Posterior cingulate gyrus (tissue), 11 donors: ENCODE measurements around the gene SARDH.
"Not testable (repeated sequence)": the region's sequence is repeated elsewhere in the genome, so short reads cannot be mapped to it uniquely, and the experiment has no call there.

Experiments used
- DNase-seq, 10 donors: peaks; one replicate each; pipeline versions ENCODE4 v3.0.0 to v3.0.0-alpha.2; 2020 to 2021; ENCODE audit warnings: mixed read lengths in 3 of 10
- intact Hi-C: fragments of 100-400 bp; cut with DNase I; formaldehyde crosslinking; loops from one replicate; pipeline ENCODE4 v1.15.1; 2023

Gene SARDH

GRCh38 chr9:133679466-133680061 lies 58.6 kb downstream of the SARDH start:
- peak in 4 of 10 donors; percentile 26 to 85 (median 75) for DNase-seq
- intact Hi-C loops, result no loop called here

GRCh38 chr9:133679056-133679455 lies 59.1 kb downstream of the SARDH start:
- intact Hi-C loops, result no loop called here
- DNase-seq, result peak in 4 of 10 donors; percentile 14 to 83 (median 54)

GRCh38 chr9:133677126-133678010 lies 60.8 kb downstream of the SARDH start:
- peak in 4 of 10 donors; percentile 15 to 76 (median 46) for DNase-seq
- intact Hi-C loops, result no loop called here

GRCh38 chr9:133676450-133676849 lies 61.7 kb downstream of the SARDH start:
- intact Hi-C loops, result no loop called here

GRCh38 chr9:133675796-133676195 lies 62.4 kb downstream of the SARDH start:
- intact Hi-C loops, result not testable (repeated sequence)
- DNase-seq, result peak in 3 of 10 donors; percentile 44 to 57 (median 53)

More at GRCh38 chr9:133676450-133676849, 61.7 kb downstream of the SARDH start:
- peak in 3 of 10 donors; percentile 32 to 72 (median 62) for DNase-seq

GRCh38 chr9:133674091-133674490 lies 64.1 kb downstream of the SARDH start:
- peak in 3 of 10 donors; percentile 48 to 81 (median 62) for DNase-seq
- intact Hi-C loops, result no loop called here

GRCh38 chr9:133673258-133673655 lies 64.9 kb downstream of the SARDH start:
- peak in 2 of 10 donors; percentile 26 to 44 for DNase-seq
- intact Hi-C loops, result no loop called here

- peak in 1 of 10 donors; percentile 80 for DNase-seq
These were observed 65.5 kb downstream of the SARDH start for GRCh38 chr9:133672503-133673257.

GRCh38 chr9:133671371-133671770 lies 66.8 kb downstream of the SARDH start:
- intact Hi-C loops, result no loop called here
- DNase-seq, result no peak

More at GRCh38 chr9:133672503-133673257, 65.5 kb downstream of the SARDH start:
- intact Hi-C loops, result no loop called here

GRCh38 chr9:133670466-133670865 lies 67.7 kb downstream of the SARDH start:
- intact Hi-C loops, result no loop called here
- no peak for DNase-seq

- intact Hi-C loops, result no loop called here
- no peak for DNase-seq
These were observed 68.9 kb downstream of the SARDH start for GRCh38 chr9:133669182-133669801.

GRCh38 chr9:133667759-133668450 lies 70.2 kb downstream of the SARDH start:
- intact Hi-C loops, result no loop called here
- DNase-seq, result no peak

- DNase-seq, result no peak
- intact Hi-C loops, result no loop called here
These were observed 71.3 kb downstream of the SARDH start for GRCh38 chr9:133666845-133667244.

- intact Hi-C loops, result no loop called here
These were observed 71.8 kb downstream of the SARDH start for GRCh38 chr9:133666387-133666786.

GRCh38 chr9:133665535-133665934 lies 72.6 kb downstream of the SARDH start:
- intact Hi-C loops, result no loop called here
- DNase-seq, result no peak

More at GRCh38 chr9:133666387-133666786, 71.8 kb downstream of the SARDH start:
- DNase-seq, result no peak

- no peak for DNase-seq
- intact Hi-C loops, result no loop called here
These were observed 73.1 kb downstream of the SARDH start for GRCh38 chr9:133665096-133665495.

GRCh38 chr9:133664173-133665050 lies 73.7 kb downstream of the SARDH start:
- peak in 1 of 10 donors; percentile 81 for DNase-seq
- intact Hi-C loops, result no loop called here

- DNase-seq, result peak in 1 of 10 donors; percentile 79
- intact Hi-C loops, result no loop called here
These were observed 76.2 kb downstream of the SARDH start for GRCh38 chr9:133661846-133662540.
